Stimulated activated CD8-positive, alpha-beta memory T cell treated with anti-CD3 and anti-CD28 coated beads, Interleukin-12 subunit alpha, Interleukin-12 subunit beta, amount 100 ng/mL, for 4 hours (primary cell): ENCODE data around the gene RNF151.
"Not testable (repeated sequence)": the region's sequence is repeated elsewhere in the genome, so short reads cannot be mapped to it uniquely, and the experiment has no call there.

Source experiments
- DNase-seq: peaks from one replicate; pipeline ENCODE4 v3.0.0-alpha.2; 2020; ENCODE audit warnings: low read depth

The RNF151 gene

GRCh38 chr16:1938910-1939309 lies 27.7 kb upstream of the RNF151 start:
- no peak for DNase-seq

GRCh38 chr16:1939833-1940232 lies 26.8 kb upstream of the RNF151 start:
- not testable (repeated sequence) for DNase-seq

- no peak for DNase-seq
Observed at GRCh38 chr16:1940273-1941161, 26.1 kb upstream of the RNF151 start.

- DNase-seq, result no peak
Observed at GRCh38 chr16:1941162-1942046, 25.3 kb upstream of the RNF151 start.

- no peak for DNase-seq
Observed at GRCh38 chr16:1942047-1942809, 24.4 kb upstream of the RNF151 start.

GRCh38 chr16:1942810-1943726 lies 23.6 kb upstream of the RNF151 start, which contains the start of gene MSRB1:
Gene MSRB1, minus strand, starts transcription at chr16:1943199. Its CDS starts 43 bp downstream, at chr16:1943156.
- DNase-seq, result peak; percentile 97

- DNase-seq, result no peak
Observed at GRCh38 chr16:1944612-1945199, 21.9 kb upstream of the RNF151 start.

GRCh38 chr16:1945559-1946391 lies 20.9 kb upstream of the RNF151 start:
- DNase-seq, result no peak

GRCh38 chr16:1946495-1947368 lies 19.9 kb upstream of the RNF151 start:
- no peak for DNase-seq

- DNase-seq, result no peak
Observed at GRCh38 chr16:1947369-1947670, 19.3 kb upstream of the RNF151 start.

- no peak for DNase-seq
Observed at GRCh38 chr16:1949507-1949906, 17.1 kb upstream of the RNF151 start.

- DNase-seq, result no peak
Observed at GRCh38 chr16:1950047-1950446, 16.6 kb upstream of the RNF151 start.

GRCh38 chr16:1950559-1950958 lies 16.1 kb upstream of the RNF151 start:
- DNase-seq, result no peak

- no peak for DNase-seq
Observed at GRCh38 chr16:1953734-1954133, 12.9 kb upstream of the RNF151 start.

- DNase-seq, result not testable (repeated sequence)
Observed at GRCh38 chr16:1957434-1958142, 9.1 kb upstream of the RNF151 start.

GRCh38 chr16:1958143-1958491 lies 8.5 kb upstream of the RNF151 start:
- not testable (repeated sequence) for DNase-seq

GRCh38 chr16:1958715-1959268 lies 7.9 kb upstream of the RNF151 start:
- no peak for DNase-seq
